BJ (cell line): Measurements from ENCODE around the gene RBMS3. TPM values are rescaled to one million over a fixed set of nuclear protein-coding genes. Genes with fewer than 3 reads are reported as not detected.

Experiments used
- CTCF ChIA-PET: fragments of 350-600 bp; formaldehyde crosslinking; extraction: SDS; loops from one replicate; lab custom pipeline; 2021; ENCODE audit warnings: antibody characterized with exemption, inconsistent platforms; lab: Yijun Ruan, JAX
- POLR2A ChIA-PET: fragments of 300-600 bp; sonication (Branson Sonifier 250); formaldehyde crosslinking; extraction: SDS; loops from one replicate; lab custom pipeline; 2021; ENCODE audit warnings: antibody characterized with exemption; lab: Charles Lee
- DNase-seq: peaks from one replicate; pipeline ENCODE4 v3.0.0-alpha.2; 2011; ENCODE audit warnings: low read depth
- H3K27me3 ChIP-seq: 2 replicates; pipeline ENCODE4 v1.6.0; 2011; ENCODE audit warnings: low read length; ENCODE audit not compliant: control insufficient read depth, insufficient read depth
- H3K36me3 ChIP-seq: 2 replicates; pipeline ENCODE4 v1.5.1; 2011; ENCODE audit warnings: low read length; ENCODE audit not compliant: control insufficient read depth, insufficient read depth
- H3K4me3 ChIP-seq: 2 replicates; pipeline ENCODE4 v1.5.1; 2011; ENCODE audit warnings: low read depth, mild to moderate bottlenecking, control low read depth, low read length
- polyA plus RNA-seq: library from polyadenylated mRNA; depleted of rRNA; stranded (reverse); fragments of >200 nt; gene quantifications from 2 replicates; pipeline ENCODE4 v1.2.3, GENCODE V29; 2011
- TF ChIP-seq, protein P1 (sequence below): IDR thresholded peaks from 2 replicates; pipeline ENCODE4 v1.5.1; 2011; ENCODE audit warnings: low read depth, mild to moderate bottlenecking, control low read depth, inconsistent platforms, low read length, moderate library complexity; ENCODE audit not compliant: insufficient read depth

The RBMS3 gene
- polyA plus RNA-seq, 1 experiment: 14.5 TPM

DNA sequence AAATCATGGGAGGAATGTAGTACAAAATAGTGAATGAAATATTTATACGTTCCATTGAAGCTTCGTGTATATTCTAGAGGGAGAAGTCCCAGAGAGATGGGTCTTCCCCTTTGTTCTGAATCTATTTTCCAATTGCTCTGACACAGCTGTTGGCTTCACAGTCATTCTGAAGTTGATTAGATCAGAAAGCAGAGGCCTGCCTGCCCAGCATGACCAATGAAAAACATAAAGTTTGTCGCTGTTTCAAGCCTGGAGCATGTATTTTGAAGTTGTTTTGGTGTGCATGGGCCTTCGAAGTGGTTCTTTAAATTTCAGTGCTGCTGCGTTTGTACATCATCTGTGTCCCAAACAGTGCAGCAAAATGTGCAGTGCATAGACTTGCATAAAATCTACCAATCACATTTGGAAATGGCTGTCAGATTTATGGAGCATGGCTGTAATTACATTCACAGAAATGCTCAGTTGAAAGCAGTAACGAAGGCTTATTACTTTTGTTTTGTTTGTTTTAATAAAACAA, 31.0 kb upstream of the RBMS3 start:
- ChIA-PET POLR2A (no interaction called here), CTCF (no interaction called here)
- no peak for DNase-seq
- Histone ChIP-seq H3K36me3 (no peaks in the 10 kb centered on the region), H3K27me3 (no peaks in the 10 kb centered on the region), H3K4me3 (no peak overlapping the region)
- TF ChIP-seq, protein P1, sequence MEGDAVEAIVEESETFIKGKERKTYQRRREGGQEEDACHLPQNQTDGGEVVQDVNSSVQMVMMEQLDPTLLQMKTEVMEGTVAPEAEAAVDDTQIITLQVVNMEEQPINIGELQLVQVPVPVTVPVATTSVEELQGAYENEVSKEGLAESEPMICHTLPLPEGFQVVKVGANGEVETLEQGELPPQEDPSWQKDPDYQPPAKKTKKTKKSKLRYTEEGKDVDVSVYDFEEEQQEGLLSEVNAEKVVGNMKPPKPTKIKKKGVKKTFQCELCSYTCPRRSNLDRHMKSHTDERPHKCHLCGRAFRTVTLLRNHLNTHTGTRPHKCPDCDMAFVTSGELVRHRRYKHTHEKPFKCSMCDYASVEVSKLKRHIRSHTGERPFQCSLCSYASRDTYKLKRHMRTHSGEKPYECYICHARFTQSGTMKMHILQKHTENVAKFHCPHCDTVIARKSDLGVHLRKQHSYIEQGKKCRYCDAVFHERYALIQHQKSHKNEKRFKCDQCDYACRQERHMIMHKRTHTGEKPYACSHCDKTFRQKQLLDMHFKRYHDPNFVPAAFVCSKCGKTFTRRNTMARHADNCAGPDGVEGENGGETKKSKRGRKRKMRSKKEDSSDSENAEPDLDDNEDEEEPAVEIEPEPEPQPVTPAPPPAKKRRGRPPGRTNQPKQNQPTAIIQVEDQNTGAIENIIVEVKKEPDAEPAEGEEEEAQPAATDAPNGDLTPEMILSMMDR: no peak

DNA sequence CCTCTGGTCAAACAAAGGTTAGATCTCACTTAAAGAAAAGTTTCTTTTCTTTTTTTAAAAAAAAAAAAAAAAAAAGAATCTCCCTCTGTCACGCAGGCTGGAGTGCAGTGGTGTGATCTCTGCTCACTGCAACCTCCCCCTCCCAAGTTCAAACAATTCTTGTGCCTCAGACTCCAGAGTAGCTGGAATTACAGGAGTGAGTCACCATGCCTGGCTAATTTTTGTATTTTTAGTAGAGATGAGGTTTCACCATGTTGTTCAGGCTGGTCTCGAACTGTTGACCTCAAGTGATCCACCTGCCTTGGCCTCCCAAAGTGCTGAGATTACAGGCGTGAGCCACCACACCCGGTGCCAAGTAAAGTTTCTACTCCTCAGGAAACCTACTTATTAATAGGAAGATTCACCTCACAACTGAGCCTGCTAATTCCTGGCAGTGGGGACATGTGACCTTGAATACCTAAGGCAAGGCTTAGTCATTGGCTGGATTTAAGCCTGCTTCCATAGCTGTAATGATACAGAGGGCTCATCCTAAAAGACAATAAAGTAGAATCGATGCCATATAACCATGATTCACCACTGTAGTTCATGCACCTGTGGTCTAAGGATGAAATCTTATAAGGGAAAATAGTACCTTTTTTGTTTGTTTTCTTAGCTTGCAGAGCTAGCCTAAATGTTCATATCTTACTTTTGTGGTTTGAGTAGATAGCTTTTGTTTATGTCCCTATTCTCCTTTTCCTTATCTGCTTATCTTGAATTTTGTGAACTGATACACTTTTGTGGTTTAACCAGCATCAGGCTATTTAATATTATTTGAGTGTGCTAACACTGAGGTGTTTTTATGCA, 24.8 kb upstream of the RBMS3 start:
- ChIA-PET CTCF (interaction anchor here (0.6 kb wide), 1 partner anchor 411 kb away, joined by 3 read pairs; no protein-coding TSS in a partner anchor), POLR2A (interaction anchor here (0.6 kb wide), 1 partner anchor 1514 kb away, joined by 6 read pairs; no protein-coding TSS in a partner anchor)
- no peak overlapping the region for H3K4me3 ChIP-seq
- no peak for DNase-seq
- H3K27me3 ChIP-seq: no peaks in the 10 kb centered on the region
- H3K36me3 ChIP-seq: no peaks in the 10 kb centered on the region
- TF ChIP-seq, protein P1: no peak

DNA sequence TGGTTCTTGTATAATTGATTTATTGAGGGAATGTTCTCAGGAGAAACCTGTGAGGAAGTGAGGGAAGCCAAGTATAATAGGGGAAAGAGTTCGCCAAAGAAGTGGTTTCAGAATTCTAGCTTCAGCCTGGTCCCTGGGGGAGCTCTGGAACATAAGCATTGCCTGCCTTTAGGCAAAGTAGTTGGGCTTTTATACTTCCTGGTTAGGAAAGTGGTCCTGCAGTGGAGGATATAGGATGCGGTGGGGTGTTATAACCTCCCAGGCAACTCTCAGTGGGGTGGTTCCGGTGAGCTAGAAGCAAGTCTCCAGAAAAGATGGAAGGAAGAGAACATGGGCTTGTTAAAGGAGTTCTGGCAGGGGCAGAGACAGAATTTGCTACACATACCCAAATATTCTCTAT, 22.7 kb upstream of the RBMS3 start:
- TF ChIP-seq, protein P1: no peak
- POLR2A ChIA-PET: no interaction called here

DNA sequence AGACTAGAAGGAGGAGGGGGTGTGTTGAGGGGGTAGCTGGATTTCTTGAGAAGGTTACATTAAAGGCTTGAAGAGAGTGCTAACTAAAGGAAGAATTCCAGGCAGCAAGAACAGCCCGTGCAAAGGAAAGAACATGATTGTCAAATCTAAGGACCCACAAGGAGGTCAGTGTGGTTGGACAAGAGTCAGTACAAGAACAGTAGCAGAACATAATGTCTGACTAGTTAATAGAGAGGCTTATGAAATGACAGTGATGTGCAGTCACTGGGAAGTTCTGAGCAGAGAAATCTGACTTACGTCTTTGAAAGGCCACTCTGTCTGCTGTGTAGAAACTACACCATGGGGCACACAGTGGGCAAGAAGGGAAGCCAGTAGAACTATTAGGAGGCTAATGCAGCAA, 19.8 kb upstream of the RBMS3 start:
- ChIA-PET POLR2A (no interaction called here), CTCF (no interaction called here)
- H3K36me3 ChIP-seq: no peaks in the 10 kb centered on the region
- H3K4me3 ChIP-seq: no peak overlapping the region
- TF ChIP-seq, protein P1: no peak
- no peaks in the 10 kb centered on the region for H3K27me3 ChIP-seq
- no peak for DNase-seq

More for the DNA sequence above, 22.7 kb upstream of the RBMS3 start:
- Histone ChIP-seq H3K36me3 (no peaks in the 10 kb centered on the region), H3K4me3 (no peak overlapping the region), H3K27me3 (no peaks in the 10 kb centered on the region)
- no peak for DNase-seq
- CTCF ChIA-PET: interaction anchor here (0.5 to 1.8 kb wide), 2 partner anchors 13 to 330 kb away, joined by 3 read pairs; no protein-coding TSS in a partner anchor

DNA sequence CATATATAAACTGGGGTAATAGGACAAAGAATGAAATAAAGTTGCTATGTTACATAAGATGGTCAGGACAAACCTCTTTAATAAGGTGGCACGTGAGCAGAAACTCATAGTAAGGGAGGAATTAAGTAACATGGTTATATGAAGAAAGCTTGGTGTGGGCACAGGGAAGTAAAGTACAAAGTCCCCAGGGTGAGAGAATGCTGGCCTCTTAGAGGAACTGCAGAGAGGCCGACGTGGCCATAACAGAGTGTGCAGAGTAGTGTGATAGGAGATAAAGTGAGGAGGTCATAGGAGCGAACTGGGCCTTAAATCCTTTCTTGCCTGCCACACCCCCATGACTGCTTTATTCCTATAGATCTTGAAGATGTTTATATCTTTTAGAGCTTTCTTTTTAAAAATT, 17.4 kb upstream of the RBMS3 start:
- no peaks in the 10 kb centered on the region for H3K36me3 ChIP-seq
- TF ChIP-seq, protein P1: no peak
- ChIA-PET CTCF (no interaction called here), POLR2A (no interaction called here)
- no peak for DNase-seq
- H3K27me3 ChIP-seq: no peaks in the 10 kb centered on the region
- H3K4me3 ChIP-seq: no peak overlapping the region
